Loucy (cell line): ENCODE measurements around the gene BEST4.
A peak's percentile ranks its signal among the peaks of the same experiment; 100 is the strongest.

Source experiments
- H2AFZ ChIP-seq: fragments of 200-600 bp; sonication (generic); 2 replicates; pipeline ENCODE4 v1.6.0; 2016; ENCODE audit warnings: antibody characterized with exemption, mild to moderate bottlenecking, low read length, moderate library complexity
- H3F3A ChIP-seq: fragments of 200-600 bp; 2 replicates; pipeline ENCODE4 v1.6.0; 2016; ENCODE audit warnings: antibody characterized with exemption, low read depth, mild to moderate bottlenecking
- H3K27me3 ChIP-seq: fragments of 200-600 bp; sonication (generic); 2 replicates; pipeline ENCODE4 v1.6.1; 2014; ENCODE audit warnings: low read length, mild to moderate bottlenecking; ENCODE audit not compliant: insufficient read depth, poor library complexity, severe bottlenecking
- H3K36me3 ChIP-seq: fragments of 200-600 bp; sonication (generic); 2 replicates; pipeline ENCODE4 v1.6.1; 2016; ENCODE audit warnings: low read length; ENCODE audit not compliant: insufficient read depth
- H3K4me1 ChIP-seq: fragments of 200-600 bp; sonication (generic); 2 replicates; pipeline ENCODE4 v1.5.1; 2014; ENCODE audit warnings: low read length, mild to moderate bottlenecking; ENCODE audit not compliant: insufficient read depth, poor library complexity, severe bottlenecking
- H3K4me2 ChIP-seq: fragments of 200-600 bp; sonication (generic); 2 replicates; pipeline ENCODE4 v1.6.0; 2014; ENCODE audit warnings: antibody characterized with exemption, low read length, low read depth, mild to moderate bottlenecking; ENCODE audit not compliant: poor library complexity, severe bottlenecking
- H3K4me3 ChIP-seq: fragments of 200-600 bp; sonication (generic); 2 replicates; pipeline ENCODE4 v1.5.1; 2014; ENCODE audit warnings: low read length, mild to moderate bottlenecking, mixed read lengths; ENCODE audit not compliant: poor library complexity, severe bottlenecking
- H3K79me2 ChIP-seq: fragments of 200-600 bp; sonication (generic); 2 replicates; pipeline ENCODE4 v1.6.1; 2014; ENCODE audit warnings: low read length; ENCODE audit not compliant: insufficient read depth
- H3K9ac ChIP-seq: fragments of 200-600 bp; sonication (generic); 2 replicates; pipeline ENCODE4 v1.6.0; 2014; ENCODE audit warnings: mild to moderate bottlenecking, low read depth, low read length, moderate library complexity; ENCODE audit not compliant: poor library complexity, severe bottlenecking
- H3K9me2 ChIP-seq: fragments of 200-600 bp; sonication (generic); replicated peaks from 2 replicates; pipeline ENCODE4 v1.6.1; 2016; ENCODE audit warnings: low read depth, low read length, mixed read lengths
- H3K9me3 ChIP-seq: fragments of 200-600 bp; sonication (generic); 2 replicates; pipeline ENCODE4 v1.6.1; 2014; ENCODE audit warnings: mild to moderate bottlenecking, antibody characterized with exemption, low read length, low read depth; ENCODE audit not compliant: insufficient read depth
- H4K20me1 ChIP-seq: fragments of 200-600 bp; sonication (generic); 2 replicates; pipeline ENCODE4 v1.6.0; 2014; ENCODE audit warnings: antibody characterized with exemption, low read length, mild to moderate bottlenecking; ENCODE audit not compliant: insufficient read depth, poor library complexity, severe bottlenecking
- EZH2phosphoT487 ChIP-seq: fragments of 200-600 bp; IDR thresholded peaks from 2 replicates; pipeline ENCODE4 v1.6.1; 2018; ENCODE audit warnings: antibody characterized with exemption, mild to moderate bottlenecking, moderate library complexity, borderline replicate concordance
- TF ChIP-seq, protein P1 (sequence below): fragments of 200-600 bp; sonication (generic); conservative IDR thresholded peaks from 2 replicates; pipeline ENCODE4 v1.5.1; 2014; ENCODE audit warnings: mild to moderate bottlenecking, antibody characterized with exemption, low read length

The BEST4 gene

DNA sequence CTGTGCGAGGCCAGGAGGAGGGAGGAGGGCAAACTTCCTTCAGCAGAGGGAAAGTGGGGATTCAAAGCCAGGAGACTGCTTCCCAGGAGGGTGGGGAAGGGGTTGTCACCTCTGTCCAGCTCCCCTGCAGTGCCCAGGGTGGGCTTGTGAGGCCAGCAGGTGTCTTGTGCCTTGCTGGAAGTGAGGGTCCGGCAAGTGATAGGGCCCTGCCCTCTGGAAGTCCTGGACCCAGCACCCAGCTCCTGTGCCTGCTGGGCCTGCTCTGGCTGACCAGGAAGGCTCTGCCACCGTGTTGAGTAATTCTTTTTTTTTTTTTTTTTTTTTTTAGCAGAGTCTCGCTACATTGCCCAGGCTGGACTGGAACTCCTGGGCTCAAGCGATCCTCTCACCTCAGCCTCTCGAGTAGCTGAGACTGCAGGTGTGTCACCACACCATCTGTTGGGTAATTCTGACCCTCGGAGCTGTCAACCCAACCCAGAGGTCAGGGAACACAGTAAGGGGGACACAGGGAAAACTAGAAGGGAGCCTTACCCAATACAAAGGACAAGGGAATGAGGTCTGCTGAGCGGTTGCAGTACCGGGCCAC is 1.0 kb downstream of the BEST4 start:
- Histone ChIP-seq H4K20me1 (no peaks in the 10 kb centered on the region), H3K36me3 (no peaks in the 10 kb centered on the region; the same call in 1 of the 2 replicates), H2AFZ (no peak overlapping the region), H3K4me2 (no peak overlapping the region), H3K27me3 (no peaks in the 10 kb centered on the region), H3K9me3 (no peaks in the 10 kb centered on the region), H3K4me1 (no peaks in the 10 kb centered on the region), H3K9me2 (no peaks in the 10 kb centered on the region), H3K4me3 (no peak overlapping the region), H3K9ac (no peak overlapping the region), H3F3A (no peaks in the 10 kb centered on the region), H3K79me2 (no peaks in the 10 kb centered on the region)
- no peak for TF ChIP-seq EZH2phosphoT487
- TF ChIP-seq, protein P1, sequence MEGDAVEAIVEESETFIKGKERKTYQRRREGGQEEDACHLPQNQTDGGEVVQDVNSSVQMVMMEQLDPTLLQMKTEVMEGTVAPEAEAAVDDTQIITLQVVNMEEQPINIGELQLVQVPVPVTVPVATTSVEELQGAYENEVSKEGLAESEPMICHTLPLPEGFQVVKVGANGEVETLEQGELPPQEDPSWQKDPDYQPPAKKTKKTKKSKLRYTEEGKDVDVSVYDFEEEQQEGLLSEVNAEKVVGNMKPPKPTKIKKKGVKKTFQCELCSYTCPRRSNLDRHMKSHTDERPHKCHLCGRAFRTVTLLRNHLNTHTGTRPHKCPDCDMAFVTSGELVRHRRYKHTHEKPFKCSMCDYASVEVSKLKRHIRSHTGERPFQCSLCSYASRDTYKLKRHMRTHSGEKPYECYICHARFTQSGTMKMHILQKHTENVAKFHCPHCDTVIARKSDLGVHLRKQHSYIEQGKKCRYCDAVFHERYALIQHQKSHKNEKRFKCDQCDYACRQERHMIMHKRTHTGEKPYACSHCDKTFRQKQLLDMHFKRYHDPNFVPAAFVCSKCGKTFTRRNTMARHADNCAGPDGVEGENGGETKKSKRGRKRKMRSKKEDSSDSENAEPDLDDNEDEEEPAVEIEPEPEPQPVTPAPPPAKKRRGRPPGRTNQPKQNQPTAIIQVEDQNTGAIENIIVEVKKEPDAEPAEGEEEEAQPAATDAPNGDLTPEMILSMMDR: no peak

DNA sequence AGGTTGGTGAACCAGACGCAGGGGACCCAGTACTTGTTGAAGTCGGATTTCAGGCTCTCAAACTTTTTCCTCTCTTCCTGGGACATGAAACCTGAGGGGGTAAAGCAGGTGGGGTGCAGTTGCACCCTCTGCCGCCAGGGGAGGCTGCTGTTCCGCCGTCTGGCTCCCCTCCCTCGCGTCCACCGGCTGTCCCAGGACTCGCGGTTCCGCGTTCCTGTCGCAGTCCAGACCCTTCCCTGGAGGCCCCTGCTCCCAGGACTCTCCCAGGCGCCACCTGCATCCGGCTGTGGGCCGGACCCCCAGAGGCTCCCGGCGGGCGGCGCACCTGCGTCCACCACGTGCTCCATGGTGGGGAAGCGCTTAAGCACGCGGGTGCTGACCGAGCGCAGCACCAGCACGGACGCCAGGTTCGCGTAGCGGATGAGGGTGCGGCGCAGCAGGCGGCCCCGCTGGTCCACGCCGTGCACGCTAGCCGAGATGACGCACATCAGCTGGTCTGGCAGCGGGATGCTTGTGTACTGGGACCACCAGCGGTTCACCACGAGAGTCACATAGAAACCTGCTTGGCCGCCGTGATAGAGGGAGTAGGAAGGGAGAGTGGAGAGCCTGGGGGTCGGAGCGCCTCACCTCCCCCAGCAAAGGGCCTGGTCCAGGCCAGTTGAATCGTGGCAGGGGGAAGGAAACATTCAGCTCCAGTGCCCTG is 1.7 kb downstream of the BEST4 start:
- no peaks in the 10 kb centered on the region for H3K79me2 ChIP-seq
- no peaks in the 10 kb centered on the region for H3K9me3 ChIP-seq
- TF ChIP-seq, protein P1: peak; percentile 75
- TF ChIP-seq EZH2phosphoT487: no peak
- H3K9me2 ChIP-seq: no peaks in the 10 kb centered on the region
- no peaks in the 10 kb centered on the region for H3F3A ChIP-seq
- H3K27me3 ChIP-seq: no peaks in the 10 kb centered on the region
- H2AFZ ChIP-seq: no peak overlapping the region
- no peak overlapping the region for H3K4me2 ChIP-seq
- no peaks in the 10 kb centered on the region for H3K4me1 ChIP-seq
- H3K4me3 ChIP-seq: no peak overlapping the region
- peaks cover under 1% of the 10 kb centered on the region for H4K20me1 ChIP-seq
- peaks cover 5% of the 10 kb centered on the region; the same call in 1 of the 2 replicates for H3K36me3 ChIP-seq
- H3K9ac ChIP-seq: no peak overlapping the region

DNA sequence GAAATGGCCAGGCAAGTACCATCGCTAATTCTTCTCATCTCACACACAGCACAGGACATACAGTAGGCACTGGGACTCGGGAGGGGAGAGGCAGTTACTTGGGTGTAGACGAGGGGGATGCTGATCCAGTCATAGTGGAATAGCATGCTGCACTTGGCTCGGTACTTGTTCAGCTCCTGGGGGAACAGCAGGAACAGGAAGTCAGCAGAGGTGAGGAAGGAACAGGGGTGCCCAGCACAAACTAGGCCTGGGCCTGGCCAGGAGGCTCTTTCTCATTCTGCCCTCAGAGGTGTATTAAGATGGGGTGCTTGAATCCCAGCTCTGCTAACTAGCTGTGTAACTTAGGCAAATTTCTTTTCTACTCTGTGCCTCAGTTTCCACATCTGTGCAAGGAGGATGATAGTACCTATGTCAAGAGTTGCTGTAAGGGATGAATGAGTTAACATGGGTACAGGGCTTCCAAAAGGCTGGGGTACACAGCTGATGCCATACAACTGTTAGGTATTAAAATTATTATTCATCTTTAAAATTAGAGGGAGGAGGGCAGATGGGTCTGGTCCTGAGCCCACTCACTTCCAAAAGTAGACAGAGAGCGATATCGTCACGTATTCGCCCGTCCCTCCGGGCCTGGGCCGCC is 2.4 kb downstream of the BEST4 start:
- peaks cover 7% of the 10 kb centered on the region for H4K20me1 ChIP-seq
- H3K27me3 ChIP-seq: no peaks in the 10 kb centered on the region
- no peak overlapping the region for H3K4me2 ChIP-seq
- no peak overlapping the region for H2AFZ ChIP-seq
- no peaks in the 10 kb centered on the region for H3K4me1 ChIP-seq
- no peaks in the 10 kb centered on the region for H3K9me3 ChIP-seq
- no peak overlapping the region for H3K4me3 ChIP-seq
- no peaks in the 10 kb centered on the region for H3K9me2 ChIP-seq
- H3K9ac ChIP-seq: no peak overlapping the region
- TF ChIP-seq, protein P1: no peak
- TF ChIP-seq EZH2phosphoT487: no peak
- H3F3A ChIP-seq: no peaks in the 10 kb centered on the region
- H3K79me2 ChIP-seq: peaks cover under 1% of the 10 kb centered on the region; the same call in 1 of the 2 replicates
- peaks cover 12% of the 10 kb centered on the region; the same call in 1 of the 2 replicates for H3K36me3 ChIP-seq
